COLO668 (cell line): Measurements from ENCODE around the gene NAV1.

Experiments
- DNase-seq: peaks from one replicate; lab custom pipeline; 2025; ENCODE audit not compliant: unreplicated experiment; lab: John Stamatoyannopoulos, UW

NAV1 gene

DNA sequence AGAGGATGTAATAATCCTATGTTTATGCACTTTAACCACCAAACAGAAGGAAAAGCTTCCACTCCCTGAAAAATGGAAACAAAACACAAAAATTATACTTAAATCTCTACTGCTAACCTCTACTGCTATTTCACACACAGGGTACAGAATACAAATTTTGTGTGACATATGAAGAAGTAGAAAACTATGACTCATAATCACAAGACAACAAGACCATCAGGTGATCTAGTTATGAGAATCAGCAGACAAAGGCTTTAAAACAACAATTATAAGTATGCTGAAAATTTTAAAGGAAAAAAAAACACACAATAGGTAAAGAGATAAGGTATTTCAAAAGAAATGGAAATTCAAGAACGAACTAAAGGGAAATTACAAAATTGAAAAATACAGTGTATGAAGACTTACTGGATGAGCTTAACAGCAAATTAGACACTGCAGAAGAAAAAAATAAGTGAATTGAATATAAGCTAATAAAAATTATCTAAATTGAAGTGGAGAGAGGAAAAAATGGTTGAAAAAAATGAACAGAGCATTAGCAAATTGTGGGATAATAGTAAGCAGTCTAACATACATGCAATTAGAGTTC is 13.6 kb upstream of the NAV1 start:
- DNase-seq, result no peak

GRCh38 chr1:201527879-201528278 is 11.0 kb upstream of the NAV1 start:
- DNase-seq, result no peak

GRCh38 chr1:201528631-201529252 is 10.2 kb upstream of the NAV1 start:
- no peak for DNase-seq

GRCh38 chr1:201530741-201531531 is 8.0 kb upstream of the NAV1 start:
- DNase-seq, result peak; percentile 83

DNA sequence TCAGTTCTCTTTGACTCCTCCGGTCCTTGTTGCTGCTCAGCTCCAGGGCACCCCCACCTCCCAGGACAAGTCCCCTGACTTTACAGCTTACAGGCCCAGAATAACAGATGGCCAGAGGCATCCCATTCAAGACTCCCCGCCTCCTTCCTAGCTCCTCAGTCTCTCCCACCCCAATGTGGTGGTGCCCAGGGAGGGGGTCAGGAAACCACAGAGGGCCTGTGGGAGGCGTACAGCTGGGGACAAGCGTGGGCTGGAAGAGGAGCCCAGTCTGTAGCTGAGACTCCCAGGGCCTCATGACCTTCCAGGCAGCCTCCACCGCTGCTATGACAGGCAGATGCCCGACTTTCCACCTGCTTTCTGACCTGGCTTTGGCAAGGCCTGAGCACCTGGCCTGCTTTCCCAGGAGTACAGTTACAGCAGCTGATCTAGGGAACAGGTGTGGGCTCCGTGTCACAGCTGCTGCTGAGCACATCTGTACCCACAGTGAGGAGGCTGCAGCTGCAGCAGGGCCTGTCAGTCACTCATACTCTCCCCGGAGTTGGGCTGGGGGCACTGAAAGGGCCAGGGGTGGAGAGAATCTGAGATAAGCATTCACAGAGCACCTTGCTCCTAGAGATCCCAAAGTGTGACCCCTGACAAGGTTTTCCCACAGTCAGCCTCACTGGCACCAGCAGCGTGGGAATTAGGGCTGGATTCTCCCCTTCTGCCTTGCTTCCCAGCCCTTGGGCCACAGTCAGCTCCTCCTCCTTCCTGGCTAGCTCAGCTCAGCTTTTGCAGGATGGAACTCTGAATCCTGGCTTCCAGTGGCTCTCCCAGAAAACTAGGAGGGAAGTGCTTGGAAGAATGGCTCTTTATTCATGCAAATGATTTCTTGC is 7.1 kb upstream of the NAV1 start:
- DNase-seq, result peak; percentile 96

DNA sequence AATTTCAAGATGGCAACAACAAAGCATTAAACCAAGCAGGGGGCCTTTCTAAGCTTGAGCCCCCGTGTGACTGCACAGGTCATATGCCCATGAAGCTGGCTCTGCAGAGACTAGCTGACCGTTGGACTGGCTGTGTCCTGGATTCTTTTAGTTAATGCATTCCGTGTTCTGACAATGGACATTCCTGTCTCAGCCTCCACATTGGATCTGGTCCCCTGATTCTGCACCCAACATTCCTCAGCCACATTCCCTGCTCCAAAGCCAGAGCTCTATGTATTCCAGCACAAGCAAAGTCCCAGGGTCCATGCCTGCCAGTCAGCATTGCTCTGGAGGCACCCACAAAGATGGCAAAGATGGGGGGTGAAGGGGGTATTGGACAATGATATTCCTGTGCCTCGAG is 5.1 kb upstream of the NAV1 start:
- DNase-seq, result no peak

GRCh38 chr1:201535046-201535918 is 3.6 kb upstream of the NAV1 start:
- DNase-seq, result no peak

DNA sequence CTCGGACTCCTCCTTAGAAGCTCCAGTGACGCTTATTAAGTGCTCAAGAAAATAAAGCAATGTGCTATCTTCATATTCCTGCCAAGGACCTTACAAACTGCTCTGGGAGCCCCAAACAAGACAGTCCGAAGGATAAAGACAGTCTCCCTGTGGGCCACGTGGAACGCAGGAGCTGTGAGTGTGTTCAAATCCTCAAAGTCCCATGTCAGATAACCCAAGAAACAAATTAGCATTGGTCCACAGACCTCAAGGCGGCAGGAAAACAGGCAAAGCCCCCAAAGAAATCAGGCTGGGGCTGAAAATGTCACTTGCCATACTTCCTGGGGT is 3.0 kb upstream of the NAV1 start:
- no peak for DNase-seq

- DNase-seq, result no peak
Observed at GRCh38 chr1:201536558-201536957, 2.4 kb upstream of the NAV1 start.

- no peak for DNase-seq
Observed at GRCh38 chr1:201537028-201537427, 1.9 kb upstream of the NAV1 start.

- no peak for DNase-seq
Observed at GRCh38 chr1:201537467-201537866, 1.5 kb upstream of the NAV1 start.

DNA sequence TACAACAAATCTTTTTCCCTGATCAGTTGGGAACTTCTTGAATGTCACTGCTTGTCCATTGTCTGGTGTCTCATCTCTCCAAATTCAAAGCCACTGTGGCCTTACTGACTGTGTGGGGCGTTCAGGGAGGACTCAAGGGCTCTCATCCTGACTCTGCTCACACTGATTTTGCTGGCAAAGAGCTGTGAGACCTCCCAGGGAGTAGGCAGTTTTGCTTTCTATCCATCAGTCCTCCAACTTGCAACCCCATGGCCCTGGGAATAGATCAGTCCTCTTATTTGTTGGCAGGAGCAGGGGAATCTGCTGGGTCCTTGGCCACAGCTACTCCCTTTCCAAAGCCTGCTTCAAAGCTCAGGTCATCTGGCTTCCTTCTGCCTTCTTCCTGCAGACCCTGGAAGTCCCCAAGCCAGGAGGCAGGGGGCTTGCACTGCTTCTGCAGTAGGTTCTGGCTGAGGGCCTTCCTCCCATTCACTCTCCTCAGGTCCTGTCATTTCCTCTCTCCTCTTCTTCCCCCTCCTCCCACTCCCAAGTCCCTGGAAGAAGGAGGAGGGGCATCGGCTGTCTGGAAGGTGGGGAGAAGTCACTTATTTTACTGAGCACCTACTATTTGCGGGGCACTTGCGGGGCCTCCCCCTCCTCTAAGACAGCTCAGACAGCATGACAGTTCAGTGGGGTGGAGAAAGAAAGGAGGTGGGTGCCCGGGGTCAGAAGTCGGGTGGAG is 876 bp upstream of the NAV1 start:
- DNase-seq, result no peak

GRCh38 chr1:201539561-201540431 is 869 bp downstream of the NAV1 start:
- peak; percentile 89 for DNase-seq

GRCh38 chr1:201540846-201541735 is 2.2 kb downstream of the NAV1 start:
- no peak for DNase-seq

- DNase-seq, result no peak
Observed at GRCh38 chr1:201542309-201543035, 3.5 kb downstream of the NAV1 start.

GRCh38 chr1:201543871-201544642 is 5.1 kb downstream of the NAV1 start:
- no peak for DNase-seq

DNA sequence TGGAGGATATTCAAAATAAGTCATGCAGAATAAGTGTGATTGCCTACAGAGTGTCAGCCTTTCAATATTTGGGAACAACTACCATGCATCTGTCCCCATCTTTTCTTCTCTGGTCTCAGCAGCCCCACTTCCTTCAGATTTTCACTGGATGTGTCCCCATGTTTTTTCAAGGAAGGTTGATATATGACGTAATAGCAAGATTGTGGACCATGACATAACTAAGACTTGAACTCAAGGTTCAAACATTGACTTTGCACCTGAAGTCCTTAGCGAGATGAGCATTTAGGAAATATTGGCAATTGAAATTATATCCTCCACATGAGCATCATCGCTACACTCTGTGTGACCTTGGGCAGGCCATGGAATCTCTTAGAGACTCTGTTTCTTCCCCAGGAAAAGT is 5.8 kb downstream of the NAV1 start:
- no peak for DNase-seq
